ENCODE measurements around the gene NPEPL1.

The NPEPL1 gene

GRCh38 chr20:58693226-58694006, 816 bp downstream of the NPEPL1 start:
- H3K9me3 ChIP-seq (ENCODE audit: control insufficient read depth in 5 of 5, low read length in 5 of 5) = no peaks in the 10 kb centered on the region
- peak overlapping the region; percentile 46 for H3K27ac ChIP-seq (ENCODE audit: low read depth, low read length)
- peak overlapping the region; percentile 59 to 69 (median 62) for H3K4me3 ChIP-seq (ENCODE audit: low read depth in 1 of 5, low read length in 5 of 5)
- peak overlapping the region in 4 of 5 donors; percentile 81 to 93 (median 84) for H3K9ac ChIP-seq (ENCODE audit: low read length in 5 of 5)
- peaks cover 2 to 42% (median 32%) of the 10 kb centered on the region in 5 donors for H3K4me1 ChIP-seq (ENCODE audit: control insufficient read depth in 5 of 5, insufficient read depth in 5 of 5, low read length in 5 of 5)
- peaks cover 0 to 38% (median 32%) of the 10 kb centered on the region in 5 donors for H3K36me3 ChIP-seq (ENCODE audit: control insufficient read depth in 5 of 5, insufficient read depth in 5 of 5, low read length in 5 of 5)
- H3K27me3 ChIP-seq (ENCODE audit: control insufficient read depth in 5 of 5, insufficient read depth in 4 of 5, low read length in 5 of 5) = no peaks in the 10 kb centered on the region

GRCh38 chr20:58694241-58695083, 1.9 kb downstream of the NPEPL1 start:
- Histone ChIP-seq H3K4me1 (ENCODE audit: control insufficient read depth in 5 of 5, insufficient read depth in 5 of 5, low read length in 5 of 5) (peaks cover 2 to 40% (median 34%) of the 10 kb centered on the region in 5 donors), H3K9me3 (ENCODE audit: control insufficient read depth in 5 of 5, low read length in 5 of 5) (no peaks in the 10 kb centered on the region), H3K4me3 (ENCODE audit: low read depth in 1 of 5, low read length in 5 of 5) (no peak overlapping the region), H3K9ac (ENCODE audit: low read length in 5 of 5) (peak overlapping the region in 1 of 5 donors; percentile 93), H3K27me3 (ENCODE audit: control insufficient read depth in 5 of 5, insufficient read depth in 4 of 5, low read length in 5 of 5) (no peaks in the 10 kb centered on the region), H3K36me3 (ENCODE audit: control insufficient read depth in 5 of 5, insufficient read depth in 5 of 5, low read length in 5 of 5) (peaks cover 0 to 48% (median 42%) of the 10 kb centered on the region in 5 donors), H3K27ac (ENCODE audit: low read depth, low read length) (no peak overlapping the region)

- H3K9me3 ChIP-seq (ENCODE audit: control insufficient read depth in 5 of 5, low read length in 5 of 5) = no peaks in the 10 kb centered on the region
- no peak overlapping the region for H3K27ac ChIP-seq (ENCODE audit: low read depth, low read length)
- H3K36me3 ChIP-seq (ENCODE audit: control insufficient read depth in 5 of 5, insufficient read depth in 5 of 5, low read length in 5 of 5) = peaks cover 0 to 56% (median 50%) of the 10 kb centered on the region in 5 donors
- no peak overlapping the region for H3K9ac ChIP-seq (ENCODE audit: low read length in 5 of 5)
- peaks cover 2 to 41% (median 35%) of the 10 kb centered on the region in 5 donors for H3K4me1 ChIP-seq (ENCODE audit: control insufficient read depth in 5 of 5, insufficient read depth in 5 of 5, low read length in 5 of 5)
- H3K27me3 ChIP-seq (ENCODE audit: control insufficient read depth in 5 of 5, insufficient read depth in 4 of 5, low read length in 5 of 5) = no peaks in the 10 kb centered on the region
- no peak overlapping the region for H3K4me3 ChIP-seq (ENCODE audit: low read depth in 1 of 5, low read length in 5 of 5)
Measured at GRCh38 chr20:58695084-58695722, 2.6 kb downstream of the NPEPL1 start.

GRCh38 chr20:58695895-58696375, 3.3 kb downstream of the NPEPL1 start:
- no peak overlapping the region for H3K4me3 ChIP-seq (ENCODE audit: low read depth in 1 of 5, low read length in 5 of 5)

GRCh38 chr20:58696411-58696961, 3.9 kb downstream of the NPEPL1 start:
- peaks cover 0 to 64% (median 58%) of the 10 kb centered on the region in 5 donors for H3K36me3 ChIP-seq (ENCODE audit: control insufficient read depth in 5 of 5, insufficient read depth in 5 of 5, low read length in 5 of 5)
- no peaks in the 10 kb centered on the region for H3K9me3 ChIP-seq (ENCODE audit: control insufficient read depth in 5 of 5, low read length in 5 of 5)

More at GRCh38 chr20:58695895-58696375, 3.3 kb downstream of the NPEPL1 start:
- Histone ChIP-seq H3K27ac (ENCODE audit: low read depth, low read length) (no peak overlapping the region), H3K36me3 (ENCODE audit: control insufficient read depth in 5 of 5, insufficient read depth in 5 of 5, low read length in 5 of 5) (peaks cover 0 to 62% (median 56%) of the 10 kb centered on the region in 5 donors), H3K9me3 (ENCODE audit: control insufficient read depth in 5 of 5, low read length in 5 of 5) (no peaks in the 10 kb centered on the region), H3K27me3 (ENCODE audit: control insufficient read depth in 5 of 5, insufficient read depth in 4 of 5, low read length in 5 of 5) (no peaks in the 10 kb centered on the region), H3K9ac (ENCODE audit: low read length in 5 of 5) (no peak overlapping the region), H3K4me1 (ENCODE audit: control insufficient read depth in 5 of 5, insufficient read depth in 5 of 5, low read length in 5 of 5) (peaks cover 5 to 45% (median 35%) of the 10 kb centered on the region in 5 donors)

GRCh38 chr20:58697201-58697866, 4.7 kb downstream of the NPEPL1 start:
- Histone ChIP-seq H3K9me3 (ENCODE audit: control insufficient read depth in 5 of 5, low read length in 5 of 5) (no peaks in the 10 kb centered on the region), H3K4me1 (ENCODE audit: control insufficient read depth in 5 of 5, insufficient read depth in 5 of 5, low read length in 5 of 5) (peaks cover 5 to 39% (median 26%) of the 10 kb centered on the region in 5 donors), H3K27ac (ENCODE audit: low read depth, low read length) (no peak overlapping the region), H3K4me3 (ENCODE audit: low read depth in 1 of 5, low read length in 5 of 5) (no peak overlapping the region), H3K36me3 (ENCODE audit: control insufficient read depth in 5 of 5, insufficient read depth in 5 of 5, low read length in 5 of 5) (peaks cover under 1 to 72% (median 66%) of the 10 kb centered on the region in 5 donors), H3K27me3 (ENCODE audit: control insufficient read depth in 5 of 5, insufficient read depth in 4 of 5, low read length in 5 of 5) (no peaks in the 10 kb centered on the region), H3K9ac (ENCODE audit: low read length in 5 of 5) (no peak overlapping the region)

More at GRCh38 chr20:58696411-58696961, 3.9 kb downstream of the NPEPL1 start:
- H3K27me3 ChIP-seq (ENCODE audit: control insufficient read depth in 5 of 5, insufficient read depth in 4 of 5, low read length in 5 of 5) = no peaks in the 10 kb centered on the region
- no peak overlapping the region for H3K4me3 ChIP-seq (ENCODE audit: low read depth in 1 of 5, low read length in 5 of 5)
- no peak overlapping the region for H3K27ac ChIP-seq (ENCODE audit: low read depth, low read length)
- H3K9ac ChIP-seq (ENCODE audit: low read length in 5 of 5) = no peak overlapping the region
- peaks cover 5 to 44% (median 33%) of the 10 kb centered on the region in 5 donors for H3K4me1 ChIP-seq (ENCODE audit: control insufficient read depth in 5 of 5, insufficient read depth in 5 of 5, low read length in 5 of 5)

- H3K27me3 ChIP-seq (ENCODE audit: control insufficient read depth in 5 of 5, insufficient read depth in 4 of 5, low read length in 5 of 5) = no peaks in the 10 kb centered on the region
- no peaks in the 10 kb centered on the region for H3K9me3 ChIP-seq (ENCODE audit: control insufficient read depth in 5 of 5, low read length in 5 of 5)
- H3K36me3 ChIP-seq (ENCODE audit: control insufficient read depth in 5 of 5, insufficient read depth in 5 of 5, low read length in 5 of 5) = peaks cover 5 to 80% (median 74%) of the 10 kb centered on the region in 5 donors
- peaks cover 5 to 38% (median 26%) of the 10 kb centered on the region in 5 donors for H3K4me1 ChIP-seq (ENCODE audit: control insufficient read depth in 5 of 5, insufficient read depth in 5 of 5, low read length in 5 of 5)
- H3K9ac ChIP-seq (ENCODE audit: low read length in 5 of 5) = peak overlapping the region in 1 of 5 donors; percentile 38
- H3K27ac ChIP-seq (ENCODE audit: low read depth, low read length) = no peak overlapping the region
- no peak overlapping the region for H3K4me3 ChIP-seq (ENCODE audit: low read depth in 1 of 5, low read length in 5 of 5)
Measured at GRCh38 chr20:58697867-58698703, 5.5 kb downstream of the NPEPL1 start.

GRCh38 chr20:58698741-58699622, 6.4 kb downstream of the NPEPL1 start:
- H3K9ac ChIP-seq (ENCODE audit: low read length in 5 of 5) = peak overlapping the region in 1 of 5 donors; percentile 12
- H3K4me3 ChIP-seq (ENCODE audit: low read depth in 1 of 5, low read length in 5 of 5) = no peak overlapping the region
- peaks cover 5 to 29% (median 17%) of the 10 kb centered on the region in 5 donors for H3K4me1 ChIP-seq (ENCODE audit: control insufficient read depth in 5 of 5, insufficient read depth in 5 of 5, low read length in 5 of 5)
- H3K36me3 ChIP-seq (ENCODE audit: control insufficient read depth in 5 of 5, insufficient read depth in 5 of 5, low read length in 5 of 5) = peaks cover 5 to 89% (median 82%) of the 10 kb centered on the region in 5 donors
- H3K27me3 ChIP-seq (ENCODE audit: control insufficient read depth in 5 of 5, insufficient read depth in 4 of 5, low read length in 5 of 5) = no peaks in the 10 kb centered on the region
- no peaks in the 10 kb centered on the region for H3K9me3 ChIP-seq (ENCODE audit: control insufficient read depth in 5 of 5, low read length in 5 of 5)
- no peak overlapping the region for H3K27ac ChIP-seq (ENCODE audit: low read depth, low read length)

Measured in subcutaneous abdominal adipose tissue (tissue), 5 donors.